HepG2 (cell line): ENCODE results near the gene SRCAP. TPM values are rescaled to one million over a fixed set of nuclear protein-coding genes. Genes with fewer than 3 reads are reported as not detected.

Experiments used
- ATF1 ChIP-seq: IDR thresholded peaks from 2 replicates; pipeline ENCODE4 v1.6.1; 2016; ENCODE audit warnings: mild to moderate bottlenecking, control low read depth
- DNMT1 ChIP-seq: sonication (generic); formaldehyde crosslinking; IDR thresholded peaks from 2 replicates; pipeline ENCODE4 v1.5.1; 2020; ENCODE audit warnings: mild to moderate bottlenecking, missing genetic modification reagents
- ESRRA ChIP-seq: sonication (generic); formaldehyde crosslinking; IDR thresholded peaks from 2 replicates; pipeline ENCODE4 v1.5.1; 2020; ENCODE audit warnings: mild to moderate bottlenecking, low read depth, missing genetic modification reagents
- HDAC2 ChIP-seq: sonication (generic); formaldehyde crosslinking; IDR thresholded peaks from 2 replicates; pipeline ENCODE4 v1.4.0; 2020; ENCODE audit warnings: missing genetic modification reagents
- HMGA1 ChIP-seq: sonication (generic); formaldehyde crosslinking; conservative IDR thresholded peaks from 2 replicates; pipeline ENCODE4 v1.4.0; 2020; ENCODE audit warnings: missing genetic modification reagents
- MYNN ChIP-seq: sonication (generic); formaldehyde crosslinking; IDR thresholded peaks from 2 replicates; pipeline ENCODE4 v1.4.0; 2020; ENCODE audit warnings: mild to moderate bottlenecking, low read depth, missing genetic modification reagents
- NONO ChIP-seq, 2 experiments: fragments of 450-650 bp in 1 of 2; sonication (generic) in 1 of 2; formaldehyde crosslinking in 1 of 2; IDR thresholded peaks in 1 of 2; conservative IDR thresholded peaks in 1 of 2; 2 replicates each; pipeline versions ENCODE4 v1.6.1 to v1.8.0; 2017 to 2022; ENCODE audit warnings: mild to moderate bottlenecking in 1 of 2, missing genetic modification reagents in 1 of 2, moderate library complexity in 1 of 2
- POLR2AphosphoS2 ChIP-seq: IDR thresholded peaks from 2 replicates; pipeline ENCODE4 v1.6.1; 2011; ENCODE audit warnings: low read depth, low read length, improper control_type of control experiment
- YEATS4 ChIP-seq: sonication (generic); formaldehyde crosslinking; IDR thresholded peaks from 2 replicates; pipeline ENCODE4 v1.4.0; 2020; ENCODE audit warnings: missing genetic modification reagents, borderline replicate concordance
- ZNF253 ChIP-seq: sonication (generic); formaldehyde crosslinking; IDR thresholded peaks from 2 replicates; pipeline ENCODE4 v1.8.0; 2022; ENCODE audit warnings: mild to moderate bottlenecking, missing genetic modification reagents, borderline replicate concordance
- ZNF737 ChIP-seq: sonication (generic); formaldehyde crosslinking; IDR thresholded peaks from 2 replicates; pipeline ENCODE4 v1.5.0; 2020; ENCODE audit warnings: missing genetic modification reagents, mild to moderate bottlenecking, borderline replicate concordance
- ZNF749 ChIP-seq: sonication (generic); formaldehyde crosslinking; IDR thresholded peaks from 2 replicates; pipeline ENCODE4 v1.8.0; 2022; ENCODE audit warnings: mild to moderate bottlenecking, missing genetic modification reagents, moderate library complexity, borderline replicate concordance
- ZNF891 ChIP-seq: sonication (generic); formaldehyde crosslinking; IDR thresholded peaks from 2 replicates; pipeline ENCODE4 v1.5.0; 2020; ENCODE audit warnings: mild to moderate bottlenecking, missing genetic modification reagents
- polyA plus RNA-seq, 8 experiments: library from polyadenylated mRNA; depleted of rRNA in 3 of 8; stranded (reverse) in 7 of 8; unstranded in 1 of 8; fragments of >200 nt; fragmentation: Illumina TruSeq in 4 of 8; extraction: Trizol in 4 of 8; gene quantifications; 2 replicates each; pipeline versions ENCODE4 v1.2.1 to v1.2.3, GENCODE V29; 2011 to 2016; ENCODE audit warnings: low read depth in 4 of 8, missing spikeins in 1 of 8, mixed read lengths in 1 of 8; ENCODE audit not compliant: insufficient read depth in 1 of 8
- total RNA-seq, 5 experiments: library from RNA; depleted of rRNA; stranded (reverse); fragments of >200 nt; fragmentation: Illumina TruSeq; extraction: Trizol; gene quantifications; 2 replicates each; pipeline ENCODE4 v1.2.3, GENCODE V29; 2016; ENCODE audit warnings: low read depth in 1 of 5
- TF ChIP-seq, protein P1 (sequence below): sonication (generic); formaldehyde crosslinking; IDR thresholded peaks from 2 replicates; pipeline ENCODE4 v1.4.0; 2020; ENCODE audit warnings: missing genetic modification reagents
- TF ChIP-seq, protein P2 (sequence below): sonication (generic); formaldehyde crosslinking; IDR thresholded peaks from 2 replicates; pipeline ENCODE4 v1.5.0; 2020; ENCODE audit warnings: mild to moderate bottlenecking, missing genetic modification reagents
- TF ChIP-seq, protein P3 (sequence below): sonication (generic); formaldehyde crosslinking; IDR thresholded peaks from 2 replicates; pipeline ENCODE4 v1.8.1; 2023; ENCODE audit warnings: mild to moderate bottlenecking, missing genetic modification reagents
- TF ChIP-seq, protein P4 (sequence below): sonication (generic); formaldehyde crosslinking; conservative IDR thresholded peaks from 2 replicates; pipeline ENCODE4 v1.4.0; 2020; ENCODE audit warnings: missing genetic modification reagents
- TF ChIP-seq, protein P5 (sequence below), 2 experiments: sonication (generic) in 1 of 2; formaldehyde crosslinking in 1 of 2; IDR thresholded peaks; 2 replicates each; pipeline versions ENCODE4 v1.5.1 to v1.6.1; 2011 to 2020; ENCODE audit warnings: borderline replicate concordance in 1 of 2, low read depth in 1 of 2, low read length in 1 of 2, mild to moderate bottlenecking in 1 of 2, missing genetic modification reagents in 1 of 2, moderate library complexity in 1 of 2

SRCAP gene
- total and polyA plus RNA-seq, 2 of the 13 experiments (the other 11 are each of a cell fraction or from before 2014, with no cell fraction given) = 4.9 to 9.0 TPM

DNA sequence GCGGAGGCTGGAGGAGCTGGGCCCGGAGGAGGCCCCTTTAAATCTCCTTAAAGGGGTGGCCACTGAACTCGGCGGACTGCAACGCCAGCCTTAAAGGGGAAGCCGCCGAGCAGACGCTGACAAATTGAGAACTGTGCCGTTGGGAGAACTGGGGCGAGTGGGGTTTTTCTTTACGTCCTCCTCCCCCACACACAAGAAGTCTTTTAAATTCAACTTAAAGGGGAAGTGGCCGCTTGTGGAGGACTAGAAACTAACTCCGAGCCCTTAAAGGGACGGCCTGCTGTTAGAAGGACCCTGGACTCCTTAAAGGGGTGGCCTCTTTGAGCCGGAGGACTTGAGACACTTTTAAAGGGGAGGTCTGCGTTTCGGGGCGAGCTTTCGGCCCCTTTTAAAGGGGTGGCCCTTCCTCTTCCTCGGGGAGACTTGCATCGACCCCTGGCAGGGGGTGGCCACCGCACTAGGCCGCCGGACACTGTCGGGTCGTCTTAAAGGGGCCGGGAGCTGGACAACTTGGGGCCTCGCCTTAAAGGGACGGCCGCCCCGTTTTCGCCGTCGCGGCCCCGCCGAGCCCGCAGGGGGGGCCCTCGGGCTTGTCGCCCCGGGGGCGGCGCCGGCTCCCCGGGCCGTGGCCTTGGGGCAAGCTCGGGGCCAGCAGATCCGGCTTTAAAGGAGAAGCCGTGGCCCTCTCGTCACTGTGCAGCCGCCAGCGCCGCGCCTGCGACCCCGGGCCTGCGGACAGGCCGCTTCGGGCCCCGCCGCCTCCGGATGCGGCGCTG lies 40.1 kb upstream of the SRCAP start (continued):
- TF ChIP-seq, protein P1, sequence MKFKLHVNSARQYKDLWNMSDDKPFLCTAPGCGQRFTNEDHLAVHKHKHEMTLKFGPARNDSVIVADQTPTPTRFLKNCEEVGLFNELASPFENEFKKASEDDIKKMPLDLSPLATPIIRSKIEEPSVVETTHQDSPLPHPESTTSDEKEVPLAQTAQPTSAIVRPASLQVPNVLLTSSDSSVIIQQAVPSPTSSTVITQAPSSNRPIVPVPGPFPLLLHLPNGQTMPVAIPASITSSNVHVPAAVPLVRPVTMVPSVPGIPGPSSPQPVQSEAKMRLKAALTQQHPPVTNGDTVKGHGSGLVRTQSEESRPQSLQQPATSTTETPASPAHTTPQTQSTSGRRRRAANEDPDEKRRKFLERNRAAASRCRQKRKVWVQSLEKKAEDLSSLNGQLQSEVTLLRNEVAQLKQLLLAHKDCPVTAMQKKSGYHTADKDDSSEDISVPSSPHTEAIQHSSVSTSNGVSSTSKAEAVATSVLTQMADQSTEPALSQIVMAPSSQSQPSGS (CRISPR knock-in tag) = 0 out of 2 replicates have a peak, but pooled peaks have one; percentile 11
- TF ChIP-seq, protein P2, sequence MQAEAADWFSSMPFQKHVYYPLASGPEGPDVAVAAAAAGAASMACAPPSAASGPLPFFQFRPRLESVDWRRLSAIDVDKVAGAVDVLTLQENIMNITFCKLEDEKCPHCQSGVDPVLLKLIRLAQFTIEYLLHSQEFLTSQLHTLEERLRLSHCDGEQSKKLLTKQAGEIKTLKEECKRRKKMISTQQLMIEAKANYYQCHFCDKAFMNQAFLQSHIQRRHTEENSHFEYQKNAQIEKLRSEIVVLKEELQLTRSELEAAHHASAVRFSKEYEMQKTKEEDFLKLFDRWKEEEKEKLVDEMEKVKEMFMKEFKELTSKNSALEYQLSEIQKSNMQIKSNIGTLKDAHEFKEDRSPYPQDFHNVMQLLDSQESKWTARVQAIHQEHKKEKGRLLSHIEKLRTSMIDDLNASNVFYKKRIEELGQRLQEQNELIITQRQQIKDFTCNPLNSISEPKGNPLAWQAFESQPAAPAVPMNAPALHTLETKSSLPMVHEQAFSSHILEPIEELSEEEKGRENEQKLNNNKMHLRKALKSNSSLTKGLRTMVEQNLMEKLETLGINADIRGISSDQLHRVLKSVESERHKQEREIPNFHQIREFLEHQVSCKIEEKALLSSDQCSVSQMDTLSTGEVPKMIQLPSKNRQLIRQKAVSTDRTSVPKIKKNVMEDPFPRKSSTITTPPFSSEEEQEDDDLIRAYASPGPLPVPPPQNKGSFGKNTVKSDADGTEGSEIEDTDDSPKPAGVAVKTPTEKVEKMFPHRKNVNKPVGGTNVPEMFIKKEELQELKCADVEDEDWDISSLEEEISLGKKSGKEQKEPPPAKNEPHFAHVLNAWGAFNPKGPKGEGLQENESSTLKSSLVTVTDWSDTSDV (CRISPR knock-in tag) = 0 out of 2 replicates have a peak, but pooled peaks have one; percentile 33
- no peak for TF ChIP-seq DNMT1 (CRISPR knock-in tag)
- TF ChIP-seq ZNF891 (CRISPR knock-in tag) = peak; percentile 28; the same call in 1 of the 2 replicates
- TF ChIP-seq, protein P3, sequence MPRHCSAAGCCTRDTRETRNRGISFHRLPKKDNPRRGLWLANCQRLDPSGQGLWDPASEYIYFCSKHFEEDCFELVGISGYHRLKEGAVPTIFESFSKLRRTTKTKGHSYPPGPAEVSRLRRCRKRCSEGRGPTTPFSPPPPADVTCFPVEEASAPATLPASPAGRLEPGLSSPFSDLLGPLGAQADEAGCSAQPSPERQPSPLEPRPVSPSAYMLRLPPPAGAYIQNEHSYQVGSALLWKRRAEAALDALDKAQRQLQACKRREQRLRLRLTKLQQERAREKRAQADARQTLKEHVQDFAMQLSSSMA (CRISPR knock-in tag) = no peak; the same call in 1 of the 2 replicates
- TF ChIP-seq HMGA1 = no peak
- no peak for TF ChIP-seq ZNF253 (CRISPR knock-in tag)
- TF ChIP-seq, protein P4, sequence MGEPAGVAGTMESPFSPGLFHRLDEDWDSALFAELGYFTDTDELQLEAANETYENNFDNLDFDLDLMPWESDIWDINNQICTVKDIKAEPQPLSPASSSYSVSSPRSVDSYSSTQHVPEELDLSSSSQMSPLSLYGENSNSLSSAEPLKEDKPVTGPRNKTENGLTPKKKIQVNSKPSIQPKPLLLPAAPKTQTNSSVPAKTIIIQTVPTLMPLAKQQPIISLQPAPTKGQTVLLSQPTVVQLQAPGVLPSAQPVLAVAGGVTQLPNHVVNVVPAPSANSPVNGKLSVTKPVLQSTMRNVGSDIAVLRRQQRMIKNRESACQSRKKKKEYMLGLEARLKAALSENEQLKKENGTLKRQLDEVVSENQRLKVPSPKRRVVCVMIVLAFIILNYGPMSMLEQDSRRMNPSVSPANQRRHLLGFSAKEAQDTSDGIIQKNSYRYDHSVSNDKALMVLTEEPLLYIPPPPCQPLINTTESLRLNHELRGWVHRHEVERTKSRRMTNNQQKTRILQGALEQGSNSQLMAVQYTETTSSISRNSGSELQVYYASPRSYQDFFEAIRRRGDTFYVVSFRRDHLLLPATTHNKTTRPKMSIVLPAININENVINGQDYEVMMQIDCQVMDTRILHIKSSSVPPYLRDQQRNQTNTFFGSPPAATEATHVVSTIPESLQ (CRISPR knock-in tag) = no peak
- TF ChIP-seq ATF1 (CRISPR knock-in tag) = no peak
- TF ChIP-seq ZNF737 (CRISPR knock-in tag) = no peak
- TF ChIP-seq ZNF749 = no peak
- TF ChIP-seq MYNN (CRISPR knock-in tag) = no peak
- TF ChIP-seq HDAC2 (CRISPR knock-in tag) = no peak
- TF ChIP-seq POLR2AphosphoS2 = no peak
- TF ChIP-seq, protein P5, sequence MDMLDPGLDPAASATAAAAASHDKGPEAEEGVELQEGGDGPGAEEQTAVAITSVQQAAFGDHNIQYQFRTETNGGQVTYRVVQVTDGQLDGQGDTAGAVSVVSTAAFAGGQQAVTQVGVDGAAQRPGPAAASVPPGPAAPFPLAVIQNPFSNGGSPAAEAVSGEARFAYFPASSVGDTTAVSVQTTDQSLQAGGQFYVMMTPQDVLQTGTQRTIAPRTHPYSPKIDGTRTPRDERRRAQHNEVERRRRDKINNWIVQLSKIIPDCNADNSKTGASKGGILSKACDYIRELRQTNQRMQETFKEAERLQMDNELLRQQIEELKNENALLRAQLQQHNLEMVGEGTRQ (IDR thresholded peaks at IDR 0.05; ENCODE audit: low read depth, low read length) = no peak
- TF ChIP-seq, protein P5 (CRISPR knock-in tag; IDR thresholded peaks at IDR 0.05; ENCODE audit: borderline replicate concordance) = peak; percentile 11; the same call in 1 of the 2 replicates
- no peak; the same call in none of the 2 replicates for TF ChIP-seq YEATS4
- TF ChIP-seq NONO (IDR thresholded peaks at IDR 0.05) = no peak
- TF ChIP-seq NONO (CRISPR knock-in tag; conservative IDR thresholded peaks at IDR 0.05) = no peak
- no peak; the same call in 1 of the 2 replicates for TF ChIP-seq ESRRA (CRISPR knock-in tag)
